B cell (primary cell): ENCODE measurements around the gene PEX10.

Experiments
- CTCF ChIP-seq: fragments of 200-600 bp; IDR thresholded peaks from one replicate; pipeline ENCODE4 v1.8.0; 2022; ENCODE audit warnings: antibody characterized with exemption, mild to moderate bottlenecking
- EZH2 ChIP-seq: IDR thresholded peaks from 2 replicates; pipeline ENCODE4 v1.6.1; 2012; ENCODE audit warnings: borderline replicate concordance, low read depth, mild to moderate bottlenecking, moderate library complexity, low read length; ENCODE audit not compliant: insufficient read depth, poor library complexity, severe bottlenecking

- TF ChIP-seq CTCF: no peak
- TF ChIP-seq EZH2: no peak
Measured at GRCh38 chr1:2447276-2448097, 35.1 kb upstream of the PEX10 start.
